ENCODE data around the gene WSCD2.

GRCh38 chr12:108122644-108123043 is 6.4 kb upstream of the WSCD2 start:
- TF ChIP-seq CTCF (conservative IDR thresholded peaks at IDR 0.05) (no peak), ZFX (IDR thresholded peaks at IDR 0.05) (no peak)

All from C4-2B (cell line).